ENCODE data around the gene ABHD12.

The ABHD12 gene

DNA sequence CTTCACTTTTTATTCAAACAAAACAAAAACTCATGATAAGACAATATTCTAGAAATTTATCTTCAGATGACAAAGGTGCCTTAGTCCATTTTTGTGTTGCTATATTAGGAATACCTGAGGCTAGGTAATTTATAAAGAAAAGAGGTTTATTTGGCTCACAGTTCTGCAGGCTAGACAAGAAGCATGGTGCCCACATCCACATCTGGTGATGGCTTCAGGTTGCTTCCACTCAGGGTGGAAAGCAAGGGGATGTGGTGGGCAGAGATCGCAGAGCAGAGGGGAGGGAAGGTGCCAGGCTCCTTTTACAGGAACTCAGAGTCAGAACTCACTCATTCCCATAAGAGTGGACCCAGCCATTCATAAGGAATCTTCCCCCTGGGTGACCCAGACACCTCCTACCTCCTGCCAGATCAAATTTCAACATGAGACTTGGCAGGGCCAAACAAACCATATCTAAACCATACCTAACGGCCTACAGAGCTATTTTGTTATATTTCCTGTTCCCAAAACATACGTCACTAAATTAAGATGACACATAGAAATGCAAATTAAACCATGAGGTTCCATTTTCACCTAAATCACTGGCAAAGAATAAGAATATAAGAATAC lies 26.4 kb downstream of the ABHD12 start:
- TF ChIP-seq, protein P1, sequence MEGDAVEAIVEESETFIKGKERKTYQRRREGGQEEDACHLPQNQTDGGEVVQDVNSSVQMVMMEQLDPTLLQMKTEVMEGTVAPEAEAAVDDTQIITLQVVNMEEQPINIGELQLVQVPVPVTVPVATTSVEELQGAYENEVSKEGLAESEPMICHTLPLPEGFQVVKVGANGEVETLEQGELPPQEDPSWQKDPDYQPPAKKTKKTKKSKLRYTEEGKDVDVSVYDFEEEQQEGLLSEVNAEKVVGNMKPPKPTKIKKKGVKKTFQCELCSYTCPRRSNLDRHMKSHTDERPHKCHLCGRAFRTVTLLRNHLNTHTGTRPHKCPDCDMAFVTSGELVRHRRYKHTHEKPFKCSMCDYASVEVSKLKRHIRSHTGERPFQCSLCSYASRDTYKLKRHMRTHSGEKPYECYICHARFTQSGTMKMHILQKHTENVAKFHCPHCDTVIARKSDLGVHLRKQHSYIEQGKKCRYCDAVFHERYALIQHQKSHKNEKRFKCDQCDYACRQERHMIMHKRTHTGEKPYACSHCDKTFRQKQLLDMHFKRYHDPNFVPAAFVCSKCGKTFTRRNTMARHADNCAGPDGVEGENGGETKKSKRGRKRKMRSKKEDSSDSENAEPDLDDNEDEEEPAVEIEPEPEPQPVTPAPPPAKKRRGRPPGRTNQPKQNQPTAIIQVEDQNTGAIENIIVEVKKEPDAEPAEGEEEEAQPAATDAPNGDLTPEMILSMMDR (conservative IDR thresholded peaks at IDR 0.05; ENCODE audit: low read depth, low read length), result no peak
- no peak overlapping the region for H3K4me3 ChIP-seq (ENCODE audit: low read length)
- no peak for DNase-seq (ENCODE audit: low read depth)

DNA sequence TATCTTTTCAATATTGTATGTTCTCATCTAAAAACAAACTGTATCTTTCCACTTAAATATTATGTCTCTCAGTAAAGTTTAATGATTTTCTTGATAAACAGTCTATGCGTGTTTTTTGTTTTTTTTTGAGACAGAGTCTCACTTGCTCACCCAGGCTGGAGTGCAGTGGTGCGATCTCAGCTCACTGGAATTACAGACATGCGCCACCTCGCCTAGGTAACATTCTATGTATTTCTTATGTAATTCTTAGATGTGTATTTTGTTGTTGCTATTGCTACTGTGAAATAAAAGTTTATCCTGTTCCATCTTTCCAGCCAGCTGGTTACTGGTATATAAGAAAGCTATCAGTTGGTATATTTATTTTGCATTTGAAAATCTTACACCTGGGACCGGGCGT lies 29.4 kb downstream of the ABHD12 start:
- no peak overlapping the region for H3K4me3 ChIP-seq (ENCODE audit: low read length)
- TF ChIP-seq, protein P1 (conservative IDR thresholded peaks at IDR 0.05; ENCODE audit: low read depth, low read length), result no peak
- peak; percentile 16 for DNase-seq (ENCODE audit: low read depth)

DNA sequence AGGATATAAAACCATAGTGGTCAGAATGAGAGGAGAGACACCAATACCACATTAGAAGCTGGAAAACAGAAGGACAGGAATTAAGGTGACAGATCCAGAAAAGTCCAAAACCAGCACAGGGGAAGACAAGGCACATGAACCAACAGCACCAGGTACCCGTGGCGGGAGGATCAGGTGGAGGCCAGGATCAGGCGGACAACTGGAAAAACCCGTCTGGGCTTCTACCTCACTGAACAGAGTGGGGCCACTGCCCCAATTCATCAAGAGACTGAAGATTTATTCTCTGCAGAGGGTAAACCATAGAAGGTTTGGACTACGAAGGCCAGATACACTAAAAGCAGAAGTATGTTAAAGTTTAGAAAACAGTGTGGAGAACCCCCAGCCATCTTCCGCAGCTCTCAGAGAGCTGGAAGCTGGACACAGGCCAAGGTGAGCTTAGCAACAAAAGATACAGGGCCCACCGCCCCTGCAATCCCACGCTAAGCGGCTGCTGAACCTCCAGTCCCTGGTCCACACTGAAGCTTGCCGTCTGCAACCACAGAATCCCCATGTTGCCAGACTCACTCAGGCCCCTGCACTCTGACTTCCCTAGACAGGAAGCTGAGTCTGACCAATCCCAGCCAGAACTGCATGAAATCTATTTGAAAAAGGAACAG lies 29.9 kb downstream of the ABHD12 start:
- DNase-seq (ENCODE audit: low read depth), result peak; percentile 52
- H3K4me3 ChIP-seq (ENCODE audit: low read length), result no peak overlapping the region
- TF ChIP-seq, protein P1 (conservative IDR thresholded peaks at IDR 0.05; ENCODE audit: low read depth, low read length), result no peak

DNA sequence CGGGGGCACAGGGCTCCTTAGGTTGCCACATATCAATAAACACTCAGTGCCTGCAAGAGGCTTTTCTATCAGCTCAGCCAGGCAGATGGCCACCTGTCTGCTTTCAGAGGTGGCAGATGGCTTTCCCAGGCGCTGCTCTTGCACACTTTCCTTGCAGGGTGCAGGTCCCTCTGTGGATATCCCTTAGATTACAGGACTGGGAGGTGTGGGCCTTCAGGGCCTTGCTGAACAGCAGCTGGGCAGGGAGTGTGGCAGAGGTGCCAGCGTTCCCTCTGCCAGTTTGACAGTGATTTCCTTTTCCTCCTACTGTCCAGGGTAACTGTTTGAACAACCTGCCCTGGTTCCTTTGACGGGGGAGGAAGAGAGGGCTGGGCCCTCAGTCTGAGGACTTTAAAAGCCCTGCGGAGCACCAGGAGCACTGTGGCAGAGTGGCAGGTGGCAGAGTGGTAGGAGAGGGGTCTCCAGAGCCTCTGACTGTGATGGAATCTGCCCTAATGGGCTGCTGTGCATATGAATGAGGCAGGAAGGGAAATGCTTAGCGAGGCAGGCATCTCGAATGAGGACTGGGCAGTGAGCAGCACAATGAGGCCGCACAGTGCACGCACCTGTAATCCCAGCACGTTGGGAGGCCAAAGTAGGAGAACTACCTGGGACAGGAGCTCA lies 34.2 kb downstream of the ABHD12 start:
- TF ChIP-seq, protein P1 (conservative IDR thresholded peaks at IDR 0.05; ENCODE audit: low read depth, low read length), result no peak
- no peak overlapping the region for H3K4me3 ChIP-seq (ENCODE audit: low read length)
- no peak for DNase-seq (ENCODE audit: low read depth)

GRCh38 chr20:25355866-25356265 lies 34.8 kb downstream of the ABHD12 start:
- no peak overlapping the region for H3K4me3 ChIP-seq (ENCODE audit: low read length)
- DNase-seq (ENCODE audit: low read depth), result no peak
- TF ChIP-seq, protein P1 (conservative IDR thresholded peaks at IDR 0.05; ENCODE audit: low read depth, low read length), result no peak

GRCh38 chr20:25355011-25355595 lies 35.5 kb downstream of the ABHD12 start:
- TF ChIP-seq, protein P1 (conservative IDR thresholded peaks at IDR 0.05; ENCODE audit: low read depth, low read length), result no peak
- no peak for DNase-seq (ENCODE audit: low read depth)

More at GRCh38 chr20:25355011-25355595, 35.5 kb downstream of the ABHD12 start:
- H3K4me3 ChIP-seq (ENCODE audit: low read length), result no peak overlapping the region

Data from retinal pigment epithelial cell (primary cell).